K562 (cell line): ENCODE measurements around the gene DOCK1. TPM values are rescaled to one million over a fixed set of nuclear protein-coding genes. Genes with fewer than 3 reads are reported as not detected.

Experiments
- ATAC-seq: fragments of 200-7000 bp; cut with Tn5 transposase; 3 replicates; pipeline ENCODE4 v1.9.1; 2020; ENCODE audit warnings: moderate library complexity
- BruUV-seq: library from RNA; stranded (reverse); fragments of 400-500 nt; replicated peaks from 2 replicates; lab custom pipeline; 2021; lab: Mats Ljungman, UMichigan
- CTCF ChIA-PET: fragments of 300-600 bp; formaldehyde crosslinking; extraction: SDS; loops from one replicate; lab custom pipeline; 2021; ENCODE audit warnings: low intra/inter-chr PET ratio; lab: Yijun Ruan, JAX
- POLR2A ChIA-PET: fragments of 300-600, 350-650 bp; sonication (Branson Sonifier 250); formaldehyde crosslinking; extraction: SDS; loops from one replicate; lab custom pipeline; 2021; ENCODE audit warnings: antibody characterized with exemption, inconsistent platforms; lab: Yijun Ruan, JAX
- DNase-seq, 4 experiments: peaks; one replicate each; pipeline versions ENCODE4 v3.0.0 to v3.0.0-alpha.2; 2011 to 2018; ENCODE audit warnings: low spot score in 3 of 4, mixed read lengths in 3 of 4; ENCODE audit errors: extremely low read depth in 1 of 4
- FAIRE-seq: peaks from 2 replicates; lab custom pipeline; 2011; peaks lifted over from hg19 to GRCh38; lab: Jason Lieb, UNC
- H2AFZ ChIP-seq: 2 replicates; pipeline ENCODE4 v1.6.0; 2011; ENCODE audit warnings: low read depth, low read length, control low read depth, inconsistent platforms
- H3K27ac ChIP-seq: fragments of 200-600 bp; 3 replicates; pipeline ENCODE4 v1.8.0; 2011; ENCODE audit warnings: low read depth, mild to moderate bottlenecking, control low read depth, inconsistent platforms, low read length, moderate library complexity, mixed read lengths; ENCODE audit errors: extremely low read depth
- H3K27me3 ChIP-seq, 2 experiments: fragments of 300-600 bp in 1 of 2; 2 replicates in 1 of 2; 3 replicates in 1 of 2; pipeline versions ENCODE4 v1.6.0 to v1.8.0; 2011; ENCODE audit warnings: inconsistent platforms in 2 of 2, low read length in 2 of 2, mild to moderate bottlenecking in 1 of 2, mixed read lengths in 1 of 2, moderate library complexity in 1 of 2; ENCODE audit not compliant: control insufficient read depth in 2 of 2, insufficient read depth in 2 of 2
- H3K36me3 ChIP-seq: fragments of 300-600 bp; 3 replicates; pipeline ENCODE4 v1.8.0; 2011; ENCODE audit warnings: mild to moderate bottlenecking, low read length, inconsistent platforms; ENCODE audit not compliant: control insufficient read depth, insufficient read depth
- H3K4me1 ChIP-seq, 2 experiments: fragments of 200-600 bp in 1 of 2; replicated peaks in 1 of 2; 2 replicates in 1 of 2; 3 replicates in 1 of 2; pipeline versions ENCODE4 v1.5.1 to v1.8.0; 2011; ENCODE audit warnings: inconsistent platforms in 2 of 2, low read length in 2 of 2, mild to moderate bottlenecking in 1 of 2, mixed read lengths in 1 of 2, moderate library complexity in 1 of 2; ENCODE audit not compliant: control insufficient read depth in 2 of 2, insufficient read depth in 2 of 2
- H3K4me2 ChIP-seq: 2 replicates; pipeline ENCODE4 v1.6.1; 2011; ENCODE audit warnings: low read length, control low read depth, inconsistent platforms, mixed read lengths; ENCODE audit not compliant: insufficient read depth
- H3K4me3 ChIP-seq: fragments of 200-600 bp; sonication (generic), shearing (Covaris generic); 2 replicates; pipeline ENCODE4 v1.5.1; 2016; ENCODE audit warnings: control low read depth, inconsistent platforms
- H3K79me2 ChIP-seq: fragments of 200-600 bp; 3 replicates; pipeline ENCODE4 v1.8.0; 2011; ENCODE audit warnings: low read length, inconsistent platforms; ENCODE audit not compliant: control insufficient read depth, insufficient read depth
- H3K9ac ChIP-seq, 2 experiments: 2 replicates each; pipeline versions ENCODE4 v1.6.0 to v1.6.1; 2011; ENCODE audit warnings: low read depth in 2 of 2, low read length in 2 of 2, control low read depth in 1 of 2, inconsistent platforms in 1 of 2, mild to moderate bottlenecking in 1 of 2, mixed read lengths in 1 of 2; ENCODE audit not compliant: insufficient read depth in 1 of 2
- H3K9me1 ChIP-seq: one replicate; pipeline ENCODE4 v1.6.0; 2011; ENCODE audit warnings: inconsistent platforms, mild to moderate bottlenecking, low read length, moderate library complexity; ENCODE audit not compliant: control insufficient read depth, insufficient read depth
- H3K9me3 ChIP-seq: replicated peaks from 2 replicates; pipeline ENCODE4 v1.5.1; 2011; ENCODE audit warnings: low read depth, low read length, inconsistent platforms; ENCODE audit not compliant: control insufficient read depth, insufficient read depth
- H4K20me1 ChIP-seq: replicated peaks from 2 replicates; pipeline ENCODE4 v1.6.1; 2011; ENCODE audit warnings: low read length, inconsistent platforms, mixed read lengths; ENCODE audit not compliant: control insufficient read depth, insufficient read depth
- JUNB ChIP-seq: fragments of 450-650 bp; formaldehyde crosslinking; conservative IDR thresholded peaks from 2 replicates; pipeline ENCODE4 v1.4.0; 2020; ENCODE audit warnings: mild to moderate bottlenecking
- KLF1 ChIP-seq: fragments of 450-650 bp; IDR thresholded peaks from 2 replicates; pipeline ENCODE4 v1.6.1; 2016; ENCODE audit warnings: missing genetic modification characterization, missing compliant biosample characterization
- ZNF212 ChIP-seq: fragments of 450-650 bp; formaldehyde crosslinking; IDR thresholded peaks from 2 replicates; pipeline ENCODE4 v1.4.0; 2020; ENCODE audit warnings: mild to moderate bottlenecking
- in situ Hi-C: fragments of 300-500 bp; cut with MboI; formaldehyde crosslinking; loops from 4 replicates; pipeline ENCODE4 v1.15.0; 2018; ENCODE audit warnings: inconsistent platforms, mixed read lengths
- intact Hi-C: fragments of 100-400 bp; cut with micrococcal nuclease; formaldehyde crosslinking; loops from 2 replicates; pipeline ENCODE4 v1.14.2; 2022
- polyA plus RNA-seq, 8 experiments: library from polyadenylated mRNA; depleted of rRNA in 4 of 8; stranded (reverse) in 5 of 8; unstranded in 3 of 8; fragments of >200 nt; fragmentation: Nextera tagmentation in 2 of 8; fragmentation: Illumina TruSeq in 1 of 8; extraction: Ambion mirVana in 2 of 8; extraction: Trizol in 1 of 8; gene quantifications; 2 replicates each; pipeline versions ENCODE4 v1.2.1 to v1.2.3, GENCODE V29; 2011 to 2014; ENCODE audit warnings: inconsistent platforms in 1 of 8, missing spikeins in 1 of 8
- total RNA-seq, 7 experiments: library from RNA; depleted of rRNA in 6 of 7; stranded (reverse); fragments of >200 nt in 6 of 7; fragmentation: Illumina TruSeq in 2 of 7; extraction: Trizol in 2 of 7; gene quantifications; 2 replicates each; pipeline versions ENCODE4 v1.2.1 to v1.2.3, GENCODE V29; 2011 to 2021; ENCODE audit warnings: low replicate concordance in 1 of 7
- TF ChIP-seq, protein P1 (sequence below): fragments of 450-650 bp; formaldehyde crosslinking; IDR thresholded peaks from 2 replicates; pipeline ENCODE4 v1.4.0; 2020; ENCODE audit warnings: mild to moderate bottlenecking, mixed read lengths
- TF ChIP-seq, protein P2 (sequence below): sonication (generic); formaldehyde crosslinking; IDR thresholded peaks from 2 replicates; pipeline ENCODE4 v1.8.0; 2022; ENCODE audit warnings: missing genetic modification reagents, mild to moderate bottlenecking, borderline replicate concordance

The DOCK1 gene
- total and polyA plus RNA-seq, 9 of the 15 experiments (the other 6 are each of a cell fraction or from before 2014, with no cell fraction given), result 0.31 TPM; not detected in 8

DNA sequence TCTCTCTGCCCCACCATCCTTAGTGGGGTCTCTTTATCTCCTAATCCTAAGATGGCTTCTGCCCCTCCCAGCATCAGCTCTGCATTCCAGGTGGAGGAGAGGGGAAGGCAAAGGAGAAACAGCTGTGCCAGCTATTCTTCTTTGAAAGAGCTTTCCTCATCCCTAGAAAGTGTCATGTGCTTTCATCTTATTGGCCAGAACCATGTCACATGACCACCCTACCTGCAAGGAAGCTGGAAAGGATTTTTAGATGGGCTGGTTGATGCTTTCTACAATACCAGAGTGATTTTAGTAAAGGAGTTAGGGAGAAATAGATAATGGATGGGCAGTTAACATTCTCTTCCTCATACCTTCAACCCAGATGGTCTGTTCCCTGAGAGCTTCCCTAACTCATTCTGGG lies 150.0 kb downstream of the DOCK1 start:
- H3K4me3 ChIP-seq, result no peak overlapping the region
- DNase-seq, result no peak
- POLR2A ChIA-PET, result interaction anchor here (0.7 kb wide), 1 partner anchor 8 kb away, joined by 3 read pairs; no protein-coding TSS in a partner anchor
- CTCF ChIA-PET, result no interaction called here
- in situ Hi-C loops, result no loop called here
- no peak for FAIRE-seq
- H3K4me1 ChIP-seq, result no peaks in the 10 kb centered on the region
- no peak overlapping the region for H3K4me2 ChIP-seq
- no peak overlapping the region for H3K27ac ChIP-seq
- no peaks in the 10 kb centered on the region for H3K36me3 ChIP-seq
- TF ChIP-seq ZNF212, result no peak
- no peak for TF ChIP-seq JUNB
- TF ChIP-seq, protein P1, sequence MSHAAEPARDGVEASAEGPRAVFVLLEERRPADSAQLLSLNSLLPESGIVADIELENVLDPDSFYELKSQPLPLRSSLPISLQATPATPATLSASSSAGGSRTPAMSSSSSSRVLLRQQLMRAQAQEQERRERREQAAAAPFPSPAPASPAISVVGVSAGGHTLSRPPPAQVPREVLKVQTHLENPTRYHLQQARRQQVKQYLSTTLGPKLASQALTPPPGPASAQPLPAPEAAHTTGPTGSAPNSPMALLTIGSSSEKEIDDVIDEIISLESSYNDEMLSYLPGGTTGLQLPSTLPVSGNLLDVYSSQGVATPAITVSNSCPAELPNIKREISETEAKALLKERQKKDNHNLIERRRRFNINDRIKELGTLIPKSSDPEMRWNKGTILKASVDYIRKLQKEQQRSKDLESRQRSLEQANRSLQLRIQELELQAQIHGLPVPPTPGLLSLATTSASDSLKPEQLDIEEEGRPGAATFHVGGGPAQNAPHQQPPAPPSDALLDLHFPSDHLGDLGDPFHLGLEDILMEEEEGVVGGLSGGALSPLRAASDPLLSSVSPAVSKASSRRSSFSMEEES (CRISPR knock-in tag), result peak; percentile 7; the same call in 1 of the 2 replicates
- no peaks in the 10 kb centered on the region for H3K9me3 ChIP-seq
- ATAC-seq, result no peak
- H3K9ac ChIP-seq, result no peak overlapping the region
- H3K27me3 ChIP-seq, result no peaks in the 10 kb centered on the region
- no peaks in the 10 kb centered on the region for H3K9me1 ChIP-seq
- intact Hi-C loops, result no loop called here
- no peaks in the 10 kb centered on the region for H4K20me1 ChIP-seq
- no peaks in the 10 kb centered on the region for H3K79me2 ChIP-seq
- no peak overlapping the region for H2AFZ ChIP-seq
- BruUV-seq, result no TSS peak

DNA sequence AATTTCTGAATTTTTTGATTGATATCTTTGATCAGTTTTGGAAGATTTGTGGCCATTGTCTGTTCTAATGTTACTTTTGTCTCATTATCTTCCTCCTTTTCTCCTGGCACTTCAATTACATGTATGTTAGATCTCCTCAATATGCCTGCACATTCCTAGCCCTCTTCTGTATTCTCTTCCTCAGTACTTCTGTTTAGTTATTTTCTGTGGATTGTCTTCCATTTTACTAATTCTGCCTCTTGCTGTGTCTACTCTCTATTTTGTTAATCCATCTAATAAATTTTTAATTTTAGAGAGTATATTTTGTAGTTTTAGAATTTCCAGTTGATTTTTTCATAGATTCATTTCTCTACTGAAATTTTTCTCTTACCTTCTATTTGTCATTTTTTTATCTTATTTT lies 154.1 kb downstream of the DOCK1 start:
- no peaks in the 10 kb centered on the region for H3K9me3 ChIP-seq
- no peaks in the 10 kb centered on the region for H4K20me1 ChIP-seq
- no peak overlapping the region for H2AFZ ChIP-seq
- no peak for ATAC-seq
- no TSS peak for BruUV-seq
- no peaks in the 10 kb centered on the region for H3K79me2 ChIP-seq
- CTCF ChIA-PET, result no interaction called here
- POLR2A ChIA-PET, result no interaction called here
- no peak overlapping the region for H3K4me2 ChIP-seq
- intact Hi-C loops, result no loop called here
- H3K4me1 ChIP-seq, result no peaks in the 10 kb centered on the region
- H3K27me3 ChIP-seq, result no peaks in the 10 kb centered on the region
- no peak for FAIRE-seq
- H3K9ac ChIP-seq, result no peak overlapping the region
- in situ Hi-C loops, result no loop called here
- DNase-seq, result no peak
- H3K27ac ChIP-seq, result no peak overlapping the region
- H3K4me3 ChIP-seq, result no peak overlapping the region
- no peaks in the 10 kb centered on the region for H3K36me3 ChIP-seq
- TF ChIP-seq, protein P2, sequence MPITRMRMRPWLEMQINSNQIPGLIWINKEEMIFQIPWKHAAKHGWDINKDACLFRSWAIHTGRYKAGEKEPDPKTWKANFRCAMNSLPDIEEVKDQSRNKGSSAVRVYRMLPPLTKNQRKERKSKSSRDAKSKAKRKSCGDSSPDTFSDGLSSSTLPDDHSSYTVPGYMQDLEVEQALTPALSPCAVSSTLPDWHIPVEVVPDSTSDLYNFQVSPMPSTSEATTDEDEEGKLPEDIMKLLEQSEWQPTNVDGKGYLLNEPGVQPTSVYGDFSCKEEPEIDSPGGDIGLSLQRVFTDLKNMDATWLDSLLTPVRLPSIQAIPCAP, result no peak
- TF ChIP-seq KLF1 (tag), result no peak
- TF ChIP-seq, all 486 proteins: peak for 0
- no peaks in the 10 kb centered on the region for H3K9me1 ChIP-seq
